Cardiac muscle cell (in vitro differentiated cells and primary cell): ENCODE measurements around the gene LSM2. TPM values are rescaled to one million over a fixed set of nuclear protein-coding genes. Genes with fewer than 3 reads are reported as not detected.
"Not testable (repeated sequence)": the region's sequence is repeated elsewhere in the genome, so short reads cannot be mapped to it uniquely, and the experiment has no call there.

ENCODE experiments used
- DNase-seq, 2 donors: peaks; one replicate each; pipeline versions ENCODE4 v3.0.0 to v3.0.0-alpha.2; 2010 to 2017; ENCODE audit warnings: low read depth in 1 of 2, low spot score in 1 of 2
- H3K27ac ChIP-seq: fragments of 200-600 bp; sonication (generic); 2 replicates; pipeline ENCODE4 v1.5.1; 2016
- H3K27me3 ChIP-seq: fragments of 200-600 bp; sonication (generic); 2 replicates; pipeline ENCODE4 v1.6.0; 2016; ENCODE audit warnings: control low read depth
- H3K36me3 ChIP-seq: fragments of 200-600 bp; sonication (generic); 2 replicates; pipeline ENCODE4 v1.5.1; 2016; ENCODE audit warnings: control low read depth
- H3K4me1 ChIP-seq: fragments of 200-600 bp; sonication (generic); 2 replicates; pipeline ENCODE4 v1.8.1; 2017; ENCODE audit warnings: low read depth, mild to moderate bottlenecking, mixed run types
- H3K4me3 ChIP-seq: fragments of 200-600 bp; sonication (generic); 2 replicates; pipeline ENCODE4 v1.5.1; 2016; ENCODE audit warnings: mild to moderate bottlenecking
- H3K9me3 ChIP-seq: fragments of 200-600 bp; sonication (generic); 2 replicates; pipeline ENCODE4 v1.5.1; 2017; ENCODE audit warnings: low read depth, mild to moderate bottlenecking, control low read depth
- CTCF ChIP-seq: IDR thresholded peaks from 2 replicates; pipeline ENCODE4 v1.5.1; 2012; ENCODE audit warnings: low read depth, mild to moderate bottlenecking, low read length
- polyA plus RNA-seq: library from polyadenylated mRNA; unstranded; fragments of >200 nt; fragmentation: Nextera tagmentation; extraction: Ambion mirVana; gene quantifications from 2 replicates; pipeline ENCODE4 v1.2.1, GENCODE V29; 2016
- total RNA-seq: library from RNA; depleted of rRNA; stranded (reverse); fragments of >200 nt; gene quantifications from 2 replicates; pipeline ENCODE4 v1.2.3, GENCODE V29; 2016

Gene LSM2
- total and polyA plus RNA-seq, 2 experiments from 2014 or later = 64.2 to 76.8 TPM

- Histone ChIP-seq H3K4me1 (peaks cover 7% of the 10 kb centered on the region), H3K27me3 (no peaks in the 10 kb centered on the region), H3K27ac (peak overlapping the region; percentile 100), H3K9me3 (no peaks in the 10 kb centered on the region), H3K36me3 (peaks cover 6% of the 10 kb centered on the region), H3K4me3 (peak overlapping the region; percentile 76)
- no peak for TF ChIP-seq CTCF
- peak in 1 of 2 donors; percentile 52 for DNase-seq
These were observed 12.4 kb downstream of the LSM2 start for GRCh38 chr6:31794294-31794865.

GRCh38 chr6:31793927-31794245, 12.9 kb downstream of the LSM2 start:
- H3K4me3 ChIP-seq = peak overlapping the region; percentile 76
- H3K27me3 ChIP-seq = not testable (repeated sequence)

GRCh38 chr6:31792761-31793171, 14.0 kb downstream of the LSM2 start:
- H3K36me3 ChIP-seq = peaks cover 9% of the 10 kb centered on the region
- H3K27ac ChIP-seq = no peak overlapping the region
- no peaks in the 10 kb centered on the region for H3K27me3 ChIP-seq
- DNase-seq = peak in 1 of 2 donors; percentile 18
- no peak overlapping the region for H3K4me3 ChIP-seq
- TF ChIP-seq CTCF = no peak
- no peaks in the 10 kb centered on the region for H3K9me3 ChIP-seq
- peaks cover 7% of the 10 kb centered on the region for H3K4me1 ChIP-seq

More at GRCh38 chr6:31793927-31794245, 12.9 kb downstream of the LSM2 start:
- not testable (repeated sequence) for H3K27ac ChIP-seq, H3K36me3 ChIP-seq, H3K4me1 ChIP-seq, DNase-seq, H3K9me3 ChIP-seq

- H3K4me3 ChIP-seq = no peak overlapping the region
- peaks cover 9% of the 10 kb centered on the region for H3K36me3 ChIP-seq
- H3K9me3 ChIP-seq = no peaks in the 10 kb centered on the region
- H3K27ac ChIP-seq = no peak overlapping the region
- H3K27me3 ChIP-seq = no peaks in the 10 kb centered on the region
- no peak for DNase-seq
- TF ChIP-seq CTCF = no peak
- H3K4me1 ChIP-seq = peaks cover 7% of the 10 kb centered on the region
These were observed 14.7 kb downstream of the LSM2 start for GRCh38 chr6:31792090-31792374.

GRCh38 chr6:31791324-31792089, 15.3 kb downstream of the LSM2 start:
- Histone ChIP-seq H3K4me1 (peaks cover 7% of the 10 kb centered on the region), H3K36me3 (peaks cover 9% of the 10 kb centered on the region), H3K27me3 (no peaks in the 10 kb centered on the region), H3K9me3 (no peaks in the 10 kb centered on the region), H3K4me3 (no peak overlapping the region), H3K27ac (no peak overlapping the region)
- peak; percentile 76 for TF ChIP-seq CTCF
- DNase-seq = peak; percentile 64 to 78

GRCh38 chr6:31785475-31785874, 21.3 kb downstream of the LSM2 start:
- Histone ChIP-seq H3K4me3 (no peak overlapping the region), H3K27me3 (no peaks in the 10 kb centered on the region), H3K4me1 (no peaks in the 10 kb centered on the region), H3K27ac (no peak overlapping the region), H3K36me3 (peaks cover 3% of the 10 kb centered on the region), H3K9me3 (no peaks in the 10 kb centered on the region)
- no peak for DNase-seq
- no peak for TF ChIP-seq CTCF
